Dermis lymphatic vessel endothelial cell (primary cell): Measurements from ENCODE around the gene TUSC7. TPM values are rescaled to one million over a fixed set of nuclear protein-coding genes. Genes with fewer than 3 reads are reported as not detected.

Source experiments
- total RNA-seq: library from RNA; depleted of rRNA; stranded (reverse); fragments of >200 nt; gene quantifications from 2 replicates; pipeline ENCODE4 v1.2.1, GENCODE V29; 2014

Gene TUSC7
- total RNA-seq: not detected in 2 replicates

DNA sequence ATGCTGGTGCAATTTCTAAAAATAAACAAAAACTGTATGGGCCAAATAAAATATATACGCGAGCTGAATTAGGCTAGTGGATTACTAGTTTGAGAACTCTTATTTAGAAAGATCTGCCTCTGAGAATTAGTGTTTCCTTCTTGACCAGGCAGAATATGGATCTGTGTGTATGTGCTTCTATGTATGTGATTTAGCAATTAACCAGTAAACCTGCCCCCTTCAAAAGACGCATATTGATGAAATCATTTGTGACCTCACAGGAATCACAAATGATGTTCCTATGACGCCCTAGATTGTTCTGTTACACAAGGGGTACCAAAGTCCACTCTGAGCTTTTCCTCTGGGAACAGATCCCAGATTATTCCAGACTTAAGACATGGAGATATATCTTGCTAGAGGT, at the start of gene TUSC7:
Gene TUSC7 (plus strand): TSS at position 301 of the 400 bp plus-strand sequence.

